ENCODE measurements around the gene RAD50. TPM values are rescaled to one million over a fixed set of nuclear protein-coding genes. Genes with fewer than 3 reads are reported as not detected.

Gene RAD50
- total RNA-seq, 1 donor from 2014 or later: 26.8 TPM

GRCh38 chr5:132673488-132673887 lies 116.7 kb downstream of the RAD50 start:
- intact Hi-C loops (cut with micrococcal nuclease): no loop called here

- intact Hi-C loops (cut with micrococcal nuclease): no loop called here
These were observed 117.3 kb downstream of the RAD50 start, which contains the start of gene IL4 for GRCh38 chr5:132673939-132674630. IL4 (plus strand) TSS chr5:132673989; CDS start chr5:132674051, 62 bp downstream.

DNA sequence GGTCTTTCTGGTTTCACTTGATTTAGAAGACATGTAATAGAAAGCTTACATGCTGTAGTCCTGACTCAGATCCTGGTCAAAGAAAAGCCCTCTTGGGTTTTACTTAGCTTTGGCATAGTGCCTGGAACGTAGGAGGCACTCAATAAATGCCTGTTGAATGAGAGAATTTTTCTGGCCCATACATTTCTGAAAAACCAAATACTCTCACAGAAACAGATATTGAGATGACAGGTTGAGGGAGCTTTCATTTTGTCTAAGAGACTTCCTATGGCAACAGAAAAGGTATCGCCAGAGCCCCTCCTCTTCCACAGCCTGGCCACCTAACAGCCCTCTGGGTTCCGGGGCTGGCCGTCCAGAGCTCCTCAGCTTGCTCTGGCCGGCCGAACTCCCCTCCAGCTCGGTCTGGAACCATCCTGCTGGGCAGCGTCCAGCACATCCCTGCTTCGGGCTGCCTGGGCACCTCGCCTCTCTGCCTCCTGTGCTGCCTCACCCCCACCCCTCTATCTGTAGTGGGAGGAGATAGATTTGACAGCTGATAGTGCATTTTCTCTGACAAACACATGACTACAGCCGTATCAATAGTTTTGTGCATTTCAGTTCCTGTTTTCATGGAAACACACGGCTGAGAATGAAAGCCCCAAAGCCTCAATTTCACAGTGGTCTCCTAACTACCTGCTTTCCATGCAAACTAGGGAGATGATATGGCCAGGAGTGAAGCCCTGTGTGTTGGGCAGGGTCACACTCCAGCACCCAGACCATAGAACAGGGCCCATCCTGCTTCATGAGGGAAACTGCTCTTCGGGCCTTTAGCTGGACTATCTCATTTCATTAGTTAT lies 118.1 kb downstream of the RAD50 start:
- intact Hi-C loops (cut with micrococcal nuclease): no loop called here

DNA sequence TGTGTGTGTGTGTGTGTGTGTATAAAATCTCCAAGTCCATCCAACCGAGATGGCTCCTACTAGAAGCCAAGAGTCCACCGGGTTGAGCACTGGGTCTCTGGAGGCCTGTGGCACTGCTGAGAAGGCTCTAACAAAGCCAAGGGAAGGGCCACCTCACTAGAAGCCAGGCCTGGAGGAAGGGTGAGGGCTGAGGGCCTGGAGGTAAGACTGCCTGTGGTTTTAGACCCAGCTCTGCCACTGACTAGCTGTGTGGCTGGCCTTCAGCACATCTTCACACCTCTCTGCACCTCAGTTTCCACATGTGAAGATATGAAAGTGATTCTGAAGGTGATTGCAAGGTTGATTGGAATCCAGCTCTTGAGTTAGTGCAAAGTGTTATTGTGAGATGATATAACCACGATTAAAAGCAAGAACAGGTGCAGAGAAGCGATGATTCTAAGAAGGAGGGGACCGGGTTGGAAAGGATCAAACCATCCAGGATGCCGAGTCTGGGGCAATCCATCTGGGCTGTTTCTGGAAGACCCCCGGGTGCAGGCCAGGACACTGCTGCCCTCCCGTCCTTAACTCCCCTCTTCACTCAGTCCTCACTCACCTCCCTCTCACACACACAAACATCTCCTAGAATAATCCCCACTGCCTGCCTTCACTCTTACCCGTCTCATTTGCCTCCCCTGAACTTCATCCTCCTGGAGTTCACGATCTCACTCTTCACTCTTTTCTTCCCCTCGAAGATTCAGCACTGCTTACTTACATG lies 119.3 kb downstream of the RAD50 start:
- intact Hi-C loops (cut with micrococcal nuclease): no loop called here

GRCh38 chr5:132677191-132677590 lies 120.4 kb downstream of the RAD50 start:
- intact Hi-C loops (cut with micrococcal nuclease): no loop called here

GRCh38 chr5:132677682-132678400 lies 121.1 kb downstream of the RAD50 start:
- intact Hi-C loops (cut with micrococcal nuclease): no loop called here

DNA sequence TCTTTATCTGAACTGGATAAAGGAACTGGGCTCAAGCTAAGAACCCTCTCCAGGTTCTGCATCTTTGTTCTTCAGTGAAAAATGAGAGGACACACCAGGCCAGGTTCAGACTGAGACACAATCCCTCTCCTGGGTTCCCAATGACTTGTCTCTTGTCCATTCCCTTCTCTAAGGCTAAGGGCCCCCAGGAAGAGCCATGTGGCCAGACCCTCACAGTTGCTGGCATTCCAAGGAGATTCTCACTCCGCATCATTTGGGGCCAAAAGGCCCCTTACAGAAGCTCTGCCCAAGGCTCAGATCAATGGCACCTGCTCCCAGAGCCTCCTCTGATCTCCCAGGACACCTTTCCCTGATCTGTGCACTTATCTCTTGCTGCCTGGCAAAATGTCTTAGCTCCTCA lies 122.0 kb downstream of the RAD50 start:
- intact Hi-C loops (cut with micrococcal nuclease): no loop called here

DNA sequence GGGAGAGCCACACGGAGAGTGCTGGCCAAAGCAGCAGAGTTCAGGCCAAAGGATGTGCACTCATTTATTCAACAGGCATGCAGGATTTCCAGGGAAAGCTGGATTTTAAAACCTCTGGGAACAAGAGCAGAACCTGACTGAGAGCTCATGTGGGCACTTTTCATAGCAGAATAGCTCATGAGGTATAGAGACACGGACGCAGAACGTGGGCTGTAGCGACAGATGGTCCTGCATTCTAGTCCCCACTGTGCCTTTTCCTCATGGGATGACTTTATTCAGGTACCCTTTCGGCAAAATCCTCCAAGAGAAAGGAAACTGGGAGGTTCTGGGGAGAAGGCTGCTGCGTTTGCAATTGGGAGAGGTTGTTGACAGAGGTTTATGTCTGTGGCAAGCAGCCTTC lies 122.4 kb downstream of the RAD50 start:
- intact Hi-C loops (cut with micrococcal nuclease): no loop called here

DNA sequence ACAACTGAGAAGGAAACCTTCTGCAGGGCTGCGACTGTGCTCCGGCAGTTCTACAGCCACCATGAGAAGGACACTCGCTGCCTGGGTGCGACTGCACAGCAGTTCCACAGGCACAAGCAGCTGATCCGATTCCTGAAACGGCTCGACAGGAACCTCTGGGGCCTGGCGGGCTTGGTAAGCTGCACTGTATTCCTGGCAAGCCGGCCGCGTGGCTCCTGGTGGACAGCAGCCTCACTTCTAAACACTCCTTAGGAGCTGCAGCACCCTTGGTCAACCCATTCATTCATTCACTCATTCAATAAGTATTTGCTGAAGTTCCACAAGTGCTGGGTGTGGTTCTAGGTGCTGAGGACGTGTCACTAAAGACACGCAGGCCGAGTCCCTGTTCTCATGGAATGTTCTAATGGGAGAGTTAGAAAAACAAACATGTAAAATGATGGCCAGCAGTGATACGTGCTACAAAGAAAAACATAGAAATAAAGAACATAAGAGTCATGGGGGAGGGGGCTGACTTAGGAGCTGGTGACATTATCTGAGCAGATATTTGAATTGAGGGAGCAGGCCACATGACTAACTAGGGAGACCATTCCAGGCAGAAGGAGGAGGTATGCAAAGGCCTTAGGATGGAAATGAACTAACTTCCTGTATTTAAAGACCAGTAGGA lies 123.1 kb downstream of the RAD50 start:
- intact Hi-C loops (cut with micrococcal nuclease): no loop called here

- intact Hi-C loops (cut with micrococcal nuclease): no loop called here
These were observed 124.2 kb downstream of the RAD50 start for GRCh38 chr5:132680780-132681475.

DNA sequence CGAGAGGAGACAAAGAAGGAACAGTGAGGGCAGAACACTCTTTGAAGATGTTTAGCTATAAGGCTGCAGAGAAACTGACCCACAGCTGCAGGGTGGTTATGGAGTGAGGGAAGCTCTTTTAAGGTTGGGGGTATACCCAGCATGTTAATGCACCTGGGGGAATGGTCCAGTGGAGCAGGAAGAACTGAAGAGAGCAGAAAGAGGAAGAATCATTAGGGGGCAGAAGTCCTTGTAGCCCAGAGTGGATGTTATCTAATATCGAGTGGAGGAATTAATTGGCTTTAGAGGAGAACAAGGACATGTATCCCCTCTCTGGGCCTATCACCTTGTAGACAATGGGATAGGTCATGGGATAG lies 124.7 kb downstream of the RAD50 start:
- intact Hi-C loops (cut with micrococcal nuclease): no loop called here

DNA sequence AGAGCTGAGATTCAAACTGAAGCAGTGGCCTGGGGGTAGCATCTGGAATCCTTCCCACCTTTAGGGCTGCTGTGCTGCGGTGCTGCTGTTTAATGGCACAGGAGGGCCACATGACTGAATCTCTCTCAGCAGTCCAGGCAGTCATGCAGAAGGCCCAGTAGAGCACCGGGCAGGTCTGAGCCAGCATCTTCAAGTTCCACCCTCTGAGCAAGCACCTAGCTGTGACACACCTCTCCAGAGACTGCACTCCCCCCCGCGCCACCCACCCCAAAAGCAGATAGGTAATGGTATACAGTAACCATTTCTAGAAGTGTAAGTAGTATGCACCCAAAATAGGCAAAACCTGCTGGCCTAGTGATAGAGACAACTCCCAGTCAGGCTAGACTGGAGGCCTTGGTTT lies 125.2 kb downstream of the RAD50 start:
- intact Hi-C loops (cut with micrococcal nuclease): no loop called here

DNA sequence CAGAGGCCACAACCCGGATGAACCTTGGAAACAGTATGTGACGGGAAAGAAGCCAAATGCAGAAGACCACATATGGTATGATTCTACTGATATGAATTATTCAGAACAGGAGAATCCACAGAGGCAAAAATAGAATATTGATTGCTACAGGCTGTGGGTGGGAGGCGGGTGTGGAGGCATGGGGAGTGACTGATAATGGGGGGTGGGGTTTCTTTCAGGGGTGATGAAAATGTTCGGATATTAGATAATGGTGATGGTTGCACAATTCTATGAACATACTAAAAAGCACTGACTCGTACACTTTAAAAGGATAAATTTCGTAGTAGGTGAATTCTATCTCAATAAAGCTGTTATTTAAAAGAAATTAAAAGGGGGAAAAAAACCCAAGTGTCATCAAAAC lies 127.7 kb downstream of the RAD50 start:
- intact Hi-C loops (cut with micrococcal nuclease): no loop called here

- intact Hi-C loops (cut with micrococcal nuclease): no loop called here
These were observed 128.3 kb downstream of the RAD50 start for GRCh38 chr5:132684922-132685720.

- intact Hi-C loops (cut with micrococcal nuclease): no loop called here
These were observed 129.4 kb downstream of the RAD50 start for GRCh38 chr5:132686193-132686592.

- intact Hi-C loops (cut with micrococcal nuclease): loop anchor here (1.0 to 2.0 kb wide), 3 partner anchors 49 to 59 kb away; partner anchors contain the start of gene KIF3A
These were observed 131.2 kb downstream of the RAD50 start for GRCh38 chr5:132687995-132688394.

DNA sequence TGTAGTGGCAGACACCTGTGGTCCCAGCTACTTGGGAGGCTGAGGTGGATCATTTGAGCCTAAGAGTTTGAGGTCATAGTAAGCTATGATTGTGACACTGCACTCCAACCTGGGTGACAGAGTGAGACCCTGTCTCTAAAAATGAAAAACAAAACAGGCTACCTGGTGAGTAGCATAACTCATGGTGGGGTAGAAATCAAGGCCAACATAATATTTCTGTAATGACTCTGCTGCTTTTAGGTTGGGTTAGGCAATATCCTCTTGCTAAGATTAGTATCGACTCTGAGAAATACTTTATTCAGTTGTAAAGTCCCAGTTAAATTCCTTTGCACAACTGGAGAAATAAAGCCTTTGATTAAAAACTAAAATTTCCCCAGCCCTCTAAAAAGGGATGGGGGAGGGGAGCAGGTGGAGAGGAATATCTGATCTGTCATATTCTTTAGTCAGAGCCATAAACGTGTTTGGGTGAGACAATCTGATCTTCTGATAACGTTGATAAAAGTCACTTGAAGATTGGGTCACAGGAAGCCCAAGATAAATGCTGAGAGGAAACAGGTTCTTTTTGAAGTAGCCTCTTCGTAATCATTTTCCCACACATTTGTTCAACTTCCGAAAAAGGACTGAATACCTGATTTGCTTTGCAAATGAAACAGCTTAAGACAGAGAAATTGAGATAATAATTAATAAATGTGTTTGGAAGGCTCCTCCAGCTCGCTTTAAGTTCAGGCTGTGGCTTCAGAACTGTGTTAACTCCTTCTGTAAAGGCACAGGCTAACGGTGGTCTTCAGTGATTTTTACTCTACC lies 132.0 kb downstream of the RAD50 start:
- intact Hi-C loops (cut with micrococcal nuclease): loop anchor here (1.0 to 2.0 kb wide), 4 partner anchors 12 to 60 kb away; partner anchors contain the start of gene KIF3A

- intact Hi-C loops (cut with micrococcal nuclease): loop anchor here (1.0 to 2.0 kb wide), 2 partner anchors 11 to 61 kb away; no protein-coding TSS in a partner anchor
These were observed 132.7 kb downstream of the RAD50 start for GRCh38 chr5:132689513-132689912.
